ENCODE measurements around the gene ALOX12. TPM values are rescaled to one million over a fixed set of nuclear protein-coding genes. Genes with fewer than 3 reads are reported as not detected.

The ALOX12 gene
- total RNA-seq, 1 donor: not detected

DNA sequence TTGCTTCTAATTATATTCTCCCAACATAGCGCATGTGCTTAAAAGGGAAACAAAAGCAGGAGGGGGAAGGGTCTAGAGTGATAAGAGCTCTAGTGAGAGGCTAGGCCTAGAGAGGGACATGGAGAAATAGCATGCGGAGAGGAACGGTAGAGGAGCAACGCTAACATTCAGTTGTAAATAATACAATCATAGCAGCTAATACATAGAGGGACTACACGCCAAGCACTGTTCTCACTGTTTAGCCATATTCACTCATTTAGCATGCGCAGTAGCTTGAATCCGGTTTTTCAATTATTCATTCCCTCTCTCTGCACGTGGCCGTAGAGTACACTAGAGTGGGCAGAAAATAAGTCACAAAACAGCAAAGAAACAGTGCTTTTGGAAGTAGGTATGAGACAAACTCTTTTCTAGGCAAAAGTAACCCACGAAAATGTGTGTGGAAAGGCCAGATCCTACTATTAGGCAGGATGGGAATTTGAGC is 1.7 kb upstream of the ALOX12 start:
- Histone ChIP-seq H3K36me3 (ENCODE audit: insufficient read depth, low read length) (peaks cover 4% of the 10 kb centered on the region), H3K27ac (ENCODE audit: low read depth, low read length) (no peak overlapping the region), H3K79me2 (ENCODE audit: insufficient read depth, low read length) (no peaks in the 10 kb centered on the region), H2AFZ (ENCODE audit: low read length) (no peak overlapping the region), H4K20me1 (ENCODE audit: insufficient read depth, low read length) (peaks cover 3% of the 10 kb centered on the region), H3K4me2 (ENCODE audit: insufficient read depth, low read length) (no peak overlapping the region), H3K4me1 (ENCODE audit: insufficient read depth, low read length) (no peaks in the 10 kb centered on the region), H3K27me3 (ENCODE audit: insufficient read depth, low read length) (no peaks in the 10 kb centered on the region), H3K4me3 (ENCODE audit: insufficient read depth, low read length) (no peak overlapping the region), H3K9me3 (ENCODE audit: low read depth, low read length) (no peaks in the 10 kb centered on the region)
- no peak for DNase-seq (ENCODE audit: insufficient read length, low spot score, missing footprints)
- TF ChIP-seq, protein P1, sequence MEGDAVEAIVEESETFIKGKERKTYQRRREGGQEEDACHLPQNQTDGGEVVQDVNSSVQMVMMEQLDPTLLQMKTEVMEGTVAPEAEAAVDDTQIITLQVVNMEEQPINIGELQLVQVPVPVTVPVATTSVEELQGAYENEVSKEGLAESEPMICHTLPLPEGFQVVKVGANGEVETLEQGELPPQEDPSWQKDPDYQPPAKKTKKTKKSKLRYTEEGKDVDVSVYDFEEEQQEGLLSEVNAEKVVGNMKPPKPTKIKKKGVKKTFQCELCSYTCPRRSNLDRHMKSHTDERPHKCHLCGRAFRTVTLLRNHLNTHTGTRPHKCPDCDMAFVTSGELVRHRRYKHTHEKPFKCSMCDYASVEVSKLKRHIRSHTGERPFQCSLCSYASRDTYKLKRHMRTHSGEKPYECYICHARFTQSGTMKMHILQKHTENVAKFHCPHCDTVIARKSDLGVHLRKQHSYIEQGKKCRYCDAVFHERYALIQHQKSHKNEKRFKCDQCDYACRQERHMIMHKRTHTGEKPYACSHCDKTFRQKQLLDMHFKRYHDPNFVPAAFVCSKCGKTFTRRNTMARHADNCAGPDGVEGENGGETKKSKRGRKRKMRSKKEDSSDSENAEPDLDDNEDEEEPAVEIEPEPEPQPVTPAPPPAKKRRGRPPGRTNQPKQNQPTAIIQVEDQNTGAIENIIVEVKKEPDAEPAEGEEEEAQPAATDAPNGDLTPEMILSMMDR (IDR thresholded peaks at IDR 0.05; ENCODE audit: extremely low read depth, low read depth, low read length): no peak

DNA sequence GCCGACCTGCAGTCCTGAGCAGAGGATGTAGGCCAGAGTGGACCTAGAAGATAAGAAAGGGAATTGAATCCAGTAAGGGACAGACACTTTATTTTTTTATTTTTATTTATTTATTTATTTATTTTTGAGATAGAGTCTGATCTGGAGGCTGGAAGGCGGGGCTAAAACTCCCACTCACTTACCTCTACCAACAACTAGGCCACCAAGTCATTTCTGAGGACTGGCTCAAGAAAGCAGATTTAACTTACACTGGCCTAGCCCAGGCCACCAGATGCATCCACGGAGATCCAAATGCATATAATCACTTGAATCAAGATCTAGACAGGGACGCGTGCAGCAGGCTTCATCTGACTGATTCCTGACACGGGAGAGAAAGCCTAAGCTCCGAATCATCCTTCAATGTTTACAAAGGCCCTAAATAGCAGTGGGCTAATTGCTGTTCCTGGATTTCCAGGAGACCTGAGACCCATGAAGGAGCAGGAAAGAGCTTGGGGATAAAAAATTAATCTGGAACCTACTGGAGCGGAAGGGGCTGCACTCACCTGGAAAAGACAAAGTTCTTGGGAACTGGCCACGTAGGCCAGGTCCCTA is 1.1 kb upstream of the ALOX12 start:
- Histone ChIP-seq H4K20me1 (ENCODE audit: insufficient read depth, low read length) (peaks cover 3% of the 10 kb centered on the region), H2AFZ (ENCODE audit: low read length) (no peak overlapping the region), H3K4me2 (ENCODE audit: insufficient read depth, low read length) (no peak overlapping the region), H3K9me3 (ENCODE audit: low read depth, low read length) (no peaks in the 10 kb centered on the region), H3K27ac (ENCODE audit: low read depth, low read length) (no peak overlapping the region), H3K4me3 (ENCODE audit: insufficient read depth, low read length) (no peak overlapping the region), H3K36me3 (ENCODE audit: insufficient read depth, low read length) (peaks cover 10% of the 10 kb centered on the region), H3K79me2 (ENCODE audit: insufficient read depth, low read length) (no peaks in the 10 kb centered on the region), H3K4me1 (ENCODE audit: insufficient read depth, low read length) (no peaks in the 10 kb centered on the region), H3K27me3 (ENCODE audit: insufficient read depth, low read length) (no peaks in the 10 kb centered on the region)
- DNase-seq (ENCODE audit: insufficient read length, low spot score, missing footprints): no peak
- TF ChIP-seq, protein P1 (IDR thresholded peaks at IDR 0.05; ENCODE audit: extremely low read depth, low read depth, low read length): no peak

DNA sequence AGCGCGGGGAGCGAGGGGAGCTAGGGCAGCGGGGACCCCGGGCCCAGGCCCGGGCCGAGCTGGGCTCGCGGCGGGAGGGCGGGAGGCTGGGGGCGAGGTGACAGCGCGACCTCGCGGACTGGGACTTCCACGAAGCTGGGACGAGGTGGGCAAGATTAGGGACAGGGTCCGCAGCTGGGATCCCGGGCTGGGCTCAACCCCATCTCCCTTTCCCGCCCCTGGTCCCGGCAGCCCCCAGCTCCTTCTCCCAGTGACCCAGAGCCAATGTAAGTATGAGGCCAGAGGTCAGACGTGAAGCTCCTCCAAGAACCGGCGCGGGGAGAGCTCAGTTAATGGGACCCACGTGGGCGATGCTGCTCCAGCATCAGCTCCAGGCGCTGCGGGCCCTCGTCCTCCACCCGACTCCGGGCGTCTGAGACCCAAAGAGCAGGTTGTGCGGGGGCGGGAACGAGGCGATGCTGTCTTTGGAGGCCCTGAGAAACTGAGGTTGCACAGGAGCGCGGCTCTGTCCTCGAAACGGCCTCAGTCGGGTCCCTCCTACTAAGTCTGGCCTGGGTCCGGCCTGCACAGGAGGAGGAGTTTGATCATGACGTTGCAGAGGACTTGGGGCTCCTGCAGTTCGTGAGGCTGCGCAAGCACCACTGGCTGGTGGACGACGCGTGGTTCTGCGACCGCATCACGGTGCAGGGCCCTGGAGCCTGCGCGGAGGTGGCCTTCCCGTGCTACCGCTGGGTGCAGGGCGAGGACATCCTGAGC is 585 bp downstream of the ALOX12 start:
- H3K79me2 ChIP-seq (ENCODE audit: insufficient read depth, low read length): no peaks in the 10 kb centered on the region
- peaks cover 3% of the 10 kb centered on the region for H4K20me1 ChIP-seq (ENCODE audit: insufficient read depth, low read length)
- H3K4me2 ChIP-seq (ENCODE audit: insufficient read depth, low read length): peak overlapping the region; percentile 28
- H3K4me3 ChIP-seq (ENCODE audit: insufficient read depth, low read length): peak overlapping the region; percentile 30
- H3K36me3 ChIP-seq (ENCODE audit: insufficient read depth, low read length): peaks cover 25% of the 10 kb centered on the region
- DNase-seq (ENCODE audit: insufficient read length, low spot score, missing footprints): no peak
- no peaks in the 10 kb centered on the region for H3K4me1 ChIP-seq (ENCODE audit: insufficient read depth, low read length)
- H3K9me3 ChIP-seq (ENCODE audit: low read depth, low read length): no peaks in the 10 kb centered on the region
- no peak overlapping the region for H2AFZ ChIP-seq (ENCODE audit: low read length)
- H3K27ac ChIP-seq (ENCODE audit: low read depth, low read length): no peak overlapping the region
- TF ChIP-seq, protein P1 (IDR thresholded peaks at IDR 0.05; ENCODE audit: extremely low read depth, low read depth, low read length): no peak
- H3K27me3 ChIP-seq (ENCODE audit: insufficient read depth, low read length): no peaks in the 10 kb centered on the region

DNA sequence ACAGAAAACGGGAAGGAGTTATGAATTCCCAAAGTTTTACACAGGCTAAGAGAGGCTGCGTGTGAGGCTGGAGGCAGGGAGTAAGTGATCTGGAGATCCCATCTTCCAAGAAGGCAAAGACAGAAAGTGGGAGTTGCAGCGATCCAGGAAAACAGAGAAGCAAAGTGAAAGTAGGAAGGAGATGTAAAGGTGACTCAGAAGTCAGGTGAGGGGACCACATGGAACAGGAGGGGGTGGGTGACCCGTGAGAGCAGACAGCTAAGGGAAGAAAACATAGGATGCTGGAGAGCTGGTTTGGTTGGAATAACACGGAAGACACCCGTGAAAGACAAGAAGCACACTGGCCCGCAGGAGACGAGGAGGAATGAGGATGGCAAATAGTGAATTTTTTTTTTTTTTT is 1.3 kb downstream of the ALOX12 start:
- DNase-seq (ENCODE audit: insufficient read length, low spot score, missing footprints): no peak
- H3K4me1 ChIP-seq (ENCODE audit: insufficient read depth, low read length): no peaks in the 10 kb centered on the region
- no peak overlapping the region for H2AFZ ChIP-seq (ENCODE audit: low read length)
- no peaks in the 10 kb centered on the region for H3K9me3 ChIP-seq (ENCODE audit: low read depth, low read length)
- TF ChIP-seq, protein P1 (IDR thresholded peaks at IDR 0.05; ENCODE audit: extremely low read depth, low read depth, low read length): no peak
- H3K4me2 ChIP-seq (ENCODE audit: insufficient read depth, low read length): no peak overlapping the region
- H4K20me1 ChIP-seq (ENCODE audit: insufficient read depth, low read length): peaks cover 5% of the 10 kb centered on the region
- no peak overlapping the region for H3K4me3 ChIP-seq (ENCODE audit: insufficient read depth, low read length)
- peaks cover 32% of the 10 kb centered on the region for H3K36me3 ChIP-seq (ENCODE audit: insufficient read depth, low read length)
- no peak overlapping the region for H3K27ac ChIP-seq (ENCODE audit: low read depth, low read length)
- H3K27me3 ChIP-seq (ENCODE audit: insufficient read depth, low read length): no peaks in the 10 kb centered on the region
- peaks cover 3% of the 10 kb centered on the region for H3K79me2 ChIP-seq (ENCODE audit: insufficient read depth, low read length)
